ENCODE results near the gene PTPRN2. TPM values are rescaled to one million over a fixed set of nuclear protein-coding genes. Genes with fewer than 3 reads are reported as not detected.
"Not testable (repeated sequence)": the region's sequence is repeated elsewhere in the genome, so short reads cannot be mapped to it uniquely, and the experiment has no call there.

Gene PTPRN2
- polyA plus RNA-seq, 3 donors from 2014 or later: 1.9 to 3.7 (median 2.2) TPM

DNA sequence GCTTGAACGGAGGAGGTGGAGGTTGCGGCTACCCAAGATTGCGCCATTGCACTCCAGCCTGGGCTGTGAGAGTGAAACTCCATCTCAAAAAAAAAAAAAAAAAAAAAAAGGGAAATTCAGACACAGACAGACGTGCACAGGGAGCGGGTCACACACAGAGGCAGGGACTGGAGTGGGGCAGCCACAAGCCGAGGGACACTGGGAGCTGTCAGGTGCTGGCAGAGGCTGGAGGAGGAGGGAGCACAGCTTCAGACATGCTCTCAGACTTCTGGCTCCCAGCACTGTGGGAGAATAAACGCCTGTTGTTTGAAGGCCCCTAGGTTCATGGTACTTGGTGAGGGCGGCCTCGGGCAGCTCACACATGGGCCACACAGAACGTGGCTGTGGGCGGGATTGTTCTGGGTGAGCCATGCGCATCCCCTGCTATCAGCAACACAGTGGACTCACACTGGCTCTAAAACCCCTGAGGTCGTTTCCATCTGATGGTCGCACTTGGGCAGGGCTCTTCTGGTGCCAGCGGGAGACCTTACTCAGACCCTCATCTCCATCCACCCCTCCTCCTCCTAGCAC lies 874.9 kb downstream of the PTPRN2 start:
- Mint-ChIP-seq H3K9me3 (no peaks in the 10 kb centered on the region), H3K4me1 (no peaks in the 10 kb centered on the region), H3K27me3 (ENCODE audit: low read depth in 3 of 3) (no peaks in the 10 kb centered on the region), H3K27ac (no peak overlapping the region), H3K4me3 (no peak overlapping the region), H3K36me3 (no peaks in the 10 kb centered on the region)
- no peak for DNase-seq

DNA sequence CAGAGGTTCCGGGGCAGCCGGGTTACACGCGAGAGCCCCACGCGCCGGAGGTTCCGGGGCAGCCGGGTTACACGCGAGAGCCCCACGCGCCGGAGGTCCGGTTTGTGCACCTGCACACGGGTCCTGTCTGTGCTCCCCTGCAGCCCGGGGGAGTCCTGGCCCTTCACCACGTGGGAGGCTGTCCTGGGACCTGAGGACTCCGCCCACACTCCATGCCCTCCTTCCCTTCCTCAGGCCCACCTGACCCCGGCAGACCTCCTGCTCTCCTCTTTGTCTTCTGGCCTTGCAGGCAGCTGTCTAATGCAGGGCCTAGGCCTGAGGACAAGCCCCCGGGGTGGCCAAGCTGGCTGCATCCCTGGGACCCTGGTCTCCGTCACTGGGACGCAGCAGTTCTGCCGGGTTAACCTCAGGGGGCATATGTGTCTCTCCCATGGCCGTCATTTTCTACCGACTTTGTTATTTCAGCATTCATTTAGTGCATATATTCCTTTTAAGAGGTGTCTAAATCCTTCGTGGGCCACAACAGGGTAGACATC lies 876.2 kb downstream of the PTPRN2 start:
- Mint-ChIP-seq H3K36me3 (no peaks in the 10 kb centered on the region), H3K27ac (no peak overlapping the region), H3K4me1 (no peaks in the 10 kb centered on the region), H3K4me3 (no peak overlapping the region), H3K27me3 (ENCODE audit: low read depth in 3 of 3) (peaks cover 0 to 2% (median 0%) of the 10 kb centered on the region in 3 donors), H3K9me3 (no peaks in the 10 kb centered on the region)
- no peak for DNase-seq

DNA sequence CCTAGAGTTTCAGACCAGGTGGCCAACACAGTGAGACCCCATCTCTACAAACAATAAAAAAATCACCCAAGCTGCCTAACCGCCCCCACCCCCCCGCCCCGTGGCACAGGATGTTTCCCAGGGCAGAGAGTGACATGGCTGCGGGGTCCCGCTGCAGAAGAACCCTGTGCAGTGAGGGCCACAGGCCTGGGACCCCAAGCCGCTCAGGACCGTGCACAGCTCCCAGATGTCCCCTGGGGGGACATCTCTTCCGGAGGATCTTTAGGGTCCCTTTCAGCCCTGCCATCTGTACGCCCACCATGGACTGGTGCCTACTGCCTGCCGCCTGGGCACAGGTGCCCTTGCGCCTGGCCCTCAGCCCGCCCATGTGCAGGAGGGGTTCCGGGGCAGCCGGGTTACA lies 877.2 kb downstream of the PTPRN2 start:
- no peaks in the 10 kb centered on the region for H3K4me1 Mint-ChIP-seq
- no peak overlapping the region for H3K4me3 Mint-ChIP-seq
- no peaks in the 10 kb centered on the region for H3K36me3 Mint-ChIP-seq
- peaks cover 0 to 2% (median 0%) of the 10 kb centered on the region in 3 donors for H3K27me3 Mint-ChIP-seq (ENCODE audit: low read depth in 3 of 3)
- no peaks in the 10 kb centered on the region for H3K9me3 Mint-ChIP-seq
- no peak for DNase-seq
- H3K27ac Mint-ChIP-seq: no peak overlapping the region

DNA sequence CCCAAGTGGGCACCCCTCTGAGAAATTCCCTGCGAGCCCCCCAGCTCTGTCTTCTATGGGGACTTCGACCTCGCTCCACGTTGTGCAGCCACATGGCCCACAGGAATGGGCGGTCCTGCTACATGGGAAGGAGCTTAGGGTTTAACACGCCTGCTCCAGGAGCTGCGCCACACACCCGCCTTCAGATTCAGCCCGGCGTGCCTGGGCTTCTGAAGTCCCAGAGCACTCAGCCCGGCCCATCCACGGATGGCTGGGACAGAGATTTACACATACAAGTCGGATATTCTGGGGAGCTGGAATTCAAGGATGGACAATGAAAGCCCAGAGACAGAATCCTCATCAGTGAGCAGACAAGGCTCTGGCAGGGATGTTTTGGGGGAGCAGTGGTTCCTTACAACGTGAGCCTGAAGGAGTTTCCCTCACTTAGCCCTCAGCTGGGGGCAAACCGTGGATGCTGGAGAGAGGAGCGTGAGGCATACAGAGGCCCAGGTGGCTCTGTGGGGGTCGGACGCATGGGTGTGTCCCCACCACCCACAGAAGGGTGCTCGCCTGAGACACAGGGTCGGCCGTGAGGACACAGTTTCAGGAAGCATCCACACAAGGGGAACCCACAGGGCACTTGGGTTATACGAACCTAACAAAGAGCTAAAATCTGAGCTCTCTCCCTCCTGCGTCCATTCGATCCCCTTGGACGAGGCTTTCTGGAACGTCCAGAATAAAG lies 877.9 kb downstream of the PTPRN2 start:
- no peak for DNase-seq
- H3K4me3 Mint-ChIP-seq: no peak overlapping the region
- no peak overlapping the region for H3K27ac Mint-ChIP-seq
- no peaks in the 10 kb centered on the region for H3K4me1 Mint-ChIP-seq
- H3K27me3 Mint-ChIP-seq (ENCODE audit: low read depth in 3 of 3): peaks cover 0 to 2% (median 0%) of the 10 kb centered on the region in 3 donors
- H3K36me3 Mint-ChIP-seq: no peaks in the 10 kb centered on the region
- no peaks in the 10 kb centered on the region for H3K9me3 Mint-ChIP-seq

DNA sequence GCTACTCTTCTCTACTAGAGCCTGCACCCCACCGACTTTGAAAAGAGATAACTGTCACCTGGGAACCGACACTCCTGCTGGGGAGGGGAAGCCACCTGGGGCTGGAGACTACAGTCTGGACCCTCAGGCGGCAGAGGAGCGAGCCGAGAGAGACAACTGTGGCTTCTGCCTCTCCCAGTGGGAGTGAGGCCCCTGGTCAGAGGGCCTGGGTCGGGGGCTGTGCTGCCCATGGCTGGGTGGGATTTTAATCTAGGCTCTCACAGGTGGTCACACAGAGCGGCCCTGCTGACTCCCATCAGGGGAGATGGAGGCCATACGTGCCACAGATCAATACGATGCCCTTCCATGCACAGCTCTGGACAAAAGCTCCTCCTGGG lies 878.7 kb downstream of the PTPRN2 start:
- Mint-ChIP-seq H3K27ac (no peak overlapping the region), H3K9me3 (no peaks in the 10 kb centered on the region), H3K4me1 (no peaks in the 10 kb centered on the region), H3K4me3 (no peak overlapping the region), H3K27me3 (ENCODE audit: low read depth in 3 of 3) (peaks cover 0 to 2% (median 0%) of the 10 kb centered on the region in 3 donors), H3K36me3 (no peaks in the 10 kb centered on the region)
- DNase-seq: no peak

DNA sequence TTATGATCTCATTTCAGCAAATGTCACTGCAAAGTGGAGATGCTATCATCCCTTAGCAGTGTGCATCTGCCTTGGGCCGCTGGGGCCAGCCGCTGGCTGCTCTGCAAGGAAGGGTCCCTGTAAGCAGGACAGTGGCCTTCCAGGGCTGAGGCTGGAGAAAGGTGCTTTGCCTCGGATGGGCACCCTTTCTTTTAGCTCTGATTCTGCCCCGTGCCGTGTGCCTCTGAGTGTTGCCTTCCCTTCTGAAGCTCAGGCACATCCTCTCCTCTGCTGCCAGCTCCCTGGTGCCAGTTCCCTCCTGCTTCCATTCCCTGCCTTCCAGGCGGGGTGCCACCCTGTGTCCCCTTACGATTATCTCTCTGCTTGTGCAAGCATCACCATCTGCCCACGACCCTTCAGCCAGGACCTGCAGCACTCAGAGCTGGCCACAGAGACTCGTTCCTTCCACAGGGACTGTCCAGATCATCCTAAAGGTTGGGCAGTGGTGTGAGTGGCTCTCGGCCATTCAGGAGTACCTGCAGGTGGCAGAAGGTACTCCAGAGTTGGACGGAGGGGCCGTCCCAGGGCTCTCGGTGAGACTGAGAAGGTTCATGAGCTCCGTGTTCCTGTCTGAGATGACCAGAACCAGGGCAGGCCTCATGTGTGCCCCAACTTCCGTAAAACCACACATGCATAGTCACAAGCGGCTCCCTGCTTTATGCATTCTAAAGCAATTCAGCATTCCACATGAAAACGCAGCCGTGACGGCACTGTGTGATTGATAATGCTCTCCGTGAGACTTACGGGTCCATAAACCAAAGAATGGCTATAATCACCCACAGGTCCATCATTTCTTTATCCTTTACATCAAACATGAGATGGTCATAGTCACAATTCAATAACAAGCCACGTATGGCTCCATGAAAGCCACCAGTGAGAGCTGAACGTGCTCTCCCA lies 879.4 kb downstream of the PTPRN2 start:
- no peaks in the 10 kb centered on the region for H3K4me1 Mint-ChIP-seq
- H3K27me3 Mint-ChIP-seq (ENCODE audit: low read depth in 3 of 3): peaks cover 0 to 3% (median 2%) of the 10 kb centered on the region in 3 donors
- no peaks in the 10 kb centered on the region for H3K36me3 Mint-ChIP-seq
- H3K27ac Mint-ChIP-seq: no peak overlapping the region
- no peaks in the 10 kb centered on the region for H3K9me3 Mint-ChIP-seq
- no peak for DNase-seq
- H3K4me3 Mint-ChIP-seq: no peak overlapping the region

DNA sequence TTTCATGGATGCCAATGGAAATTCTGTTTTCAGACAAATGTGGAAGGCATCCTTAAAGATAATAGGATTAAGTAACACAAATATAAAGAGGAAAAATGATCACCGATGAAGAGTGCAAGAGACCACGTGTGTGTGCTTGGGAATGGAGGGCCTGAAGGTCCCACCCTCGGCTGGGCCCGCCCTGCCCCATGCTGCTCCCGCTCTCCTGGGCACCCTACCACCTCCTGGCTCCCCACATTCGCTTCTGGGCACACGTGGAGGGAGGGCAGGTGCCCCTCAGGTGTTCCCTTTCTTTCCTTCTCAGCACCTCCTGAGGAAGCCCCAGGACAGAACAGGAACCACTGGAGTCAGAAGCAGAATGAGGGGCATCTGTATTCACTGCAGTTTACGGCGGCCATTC lies 883.3 kb downstream of the PTPRN2 start:
- Mint-ChIP-seq H3K4me1 (no peaks in the 10 kb centered on the region), H3K27ac (no peak overlapping the region), H3K27me3 (ENCODE audit: low read depth in 3 of 3) (peaks cover 0 to 3% (median 2%) of the 10 kb centered on the region in 3 donors), H3K36me3 (no peaks in the 10 kb centered on the region), H3K9me3 (no peaks in the 10 kb centered on the region), H3K4me3 (no peak overlapping the region)
- DNase-seq: no peak

DNA sequence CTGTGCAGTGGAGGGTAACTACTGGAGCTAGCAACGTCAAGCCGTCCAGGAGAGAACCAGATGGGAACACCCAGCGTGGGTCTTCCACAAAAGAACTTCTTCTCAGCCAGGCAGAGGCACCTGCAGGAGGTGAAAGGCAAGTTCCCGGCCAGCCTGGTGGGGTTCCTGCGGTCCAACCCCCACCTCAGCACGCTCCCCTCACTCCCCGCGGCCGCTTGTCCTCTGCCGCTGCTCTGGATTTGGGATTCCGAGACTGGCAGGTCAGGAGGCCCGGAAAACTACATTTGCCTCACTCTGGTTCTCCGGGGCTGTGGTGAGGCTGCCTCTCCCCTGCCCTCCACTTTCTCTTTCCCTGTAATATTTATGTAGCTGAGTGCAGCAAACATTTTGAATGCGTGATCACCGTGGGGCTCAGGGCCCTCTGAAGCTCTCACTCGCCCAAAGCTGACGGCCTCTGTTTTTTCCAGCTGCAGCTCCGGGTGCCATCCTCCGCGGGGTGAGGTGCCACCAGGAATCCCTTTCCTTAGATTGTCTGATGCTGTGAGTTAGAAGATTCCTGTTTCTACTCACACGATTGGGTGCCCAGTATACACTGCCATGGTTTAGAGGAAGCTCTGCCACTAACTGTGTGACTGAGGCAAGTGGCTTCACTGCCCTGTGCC lies 884.0 kb downstream of the PTPRN2 start:
- peaks cover 0 to 3% (median 2%) of the 10 kb centered on the region in 3 donors for H3K27me3 Mint-ChIP-seq (ENCODE audit: low read depth in 3 of 3)
- no peaks in the 10 kb centered on the region for H3K9me3 Mint-ChIP-seq
- H3K27ac Mint-ChIP-seq: no peak overlapping the region
- no peaks in the 10 kb centered on the region for H3K36me3 Mint-ChIP-seq
- H3K4me3 Mint-ChIP-seq: no peak overlapping the region
- no peaks in the 10 kb centered on the region for H3K4me1 Mint-ChIP-seq
- DNase-seq: no peak

DNA sequence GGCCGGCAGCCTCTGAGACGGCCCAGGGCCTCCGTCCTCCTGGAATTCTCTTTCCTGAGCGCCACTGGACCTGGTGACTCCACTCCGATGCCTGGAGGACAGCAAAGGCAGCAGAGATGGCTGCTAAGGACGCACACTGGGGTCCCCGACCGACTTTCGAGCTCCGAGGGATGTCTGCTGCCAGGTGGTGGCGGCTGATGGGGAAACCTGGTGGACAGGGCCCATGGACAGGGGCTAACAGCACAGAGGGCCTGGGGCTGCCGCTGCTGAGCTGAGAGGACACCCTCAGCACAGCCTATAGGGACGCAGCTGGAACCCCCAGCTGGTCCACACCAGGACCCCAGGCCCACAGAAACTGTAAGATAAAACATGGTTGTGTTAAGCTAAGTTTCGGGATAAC lies 884.5 kb downstream of the PTPRN2 start:
- no peak for DNase-seq
- Mint-ChIP-seq H3K9me3 (no peaks in the 10 kb centered on the region), H3K27ac (no peak overlapping the region), H3K4me1 (no peaks in the 10 kb centered on the region), H3K27me3 (ENCODE audit: low read depth in 3 of 3) (peaks cover 0 to 3% (median 2%) of the 10 kb centered on the region in 3 donors), H3K4me3 (no peak overlapping the region), H3K36me3 (no peaks in the 10 kb centered on the region)

DNA sequence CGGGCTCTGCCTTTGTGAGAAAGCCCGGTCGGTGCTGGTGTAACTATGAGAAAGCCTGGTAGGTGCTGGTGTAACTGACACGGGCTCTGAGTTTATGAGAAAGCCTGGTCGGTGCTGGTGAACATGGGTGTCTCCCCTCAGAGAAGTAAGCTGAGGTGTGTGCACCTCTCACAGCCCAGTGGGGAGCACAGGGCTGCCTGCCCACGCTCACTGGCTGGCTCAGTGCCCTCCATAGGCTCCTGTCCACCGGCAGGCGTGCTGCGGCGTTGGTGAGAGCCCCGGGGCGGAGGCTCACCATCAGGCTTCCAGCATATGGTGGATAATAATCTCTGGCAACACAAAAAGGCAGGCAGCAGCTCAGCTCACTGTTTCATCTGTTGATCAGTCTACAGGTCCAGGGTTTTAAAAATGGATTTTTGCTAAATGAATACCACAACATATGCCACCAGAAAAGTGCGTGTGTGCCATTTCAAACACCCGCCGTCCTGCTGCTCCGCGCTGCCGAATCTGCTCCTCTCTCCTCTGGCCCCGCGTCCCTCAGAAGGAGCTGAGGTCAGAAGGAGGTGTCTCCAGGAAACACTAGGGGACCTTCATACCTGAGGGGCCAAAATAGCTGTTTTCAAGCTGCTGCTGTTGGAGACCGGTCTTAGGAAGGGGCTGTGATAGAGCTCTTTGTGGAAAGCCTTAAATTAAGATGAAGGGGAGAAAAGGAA lies 885.2 kb downstream of the PTPRN2 start:
- no peaks in the 10 kb centered on the region for H3K36me3 Mint-ChIP-seq
- no peak overlapping the region for H3K4me3 Mint-ChIP-seq
- H3K27ac Mint-ChIP-seq: no peak overlapping the region
- H3K4me1 Mint-ChIP-seq: no peaks in the 10 kb centered on the region
- no peaks in the 10 kb centered on the region for H3K9me3 Mint-ChIP-seq
- DNase-seq: no peak
- peaks cover 0 to 4% (median 3%) of the 10 kb centered on the region in 3 donors for H3K27me3 Mint-ChIP-seq (ENCODE audit: low read depth in 3 of 3)

DNA sequence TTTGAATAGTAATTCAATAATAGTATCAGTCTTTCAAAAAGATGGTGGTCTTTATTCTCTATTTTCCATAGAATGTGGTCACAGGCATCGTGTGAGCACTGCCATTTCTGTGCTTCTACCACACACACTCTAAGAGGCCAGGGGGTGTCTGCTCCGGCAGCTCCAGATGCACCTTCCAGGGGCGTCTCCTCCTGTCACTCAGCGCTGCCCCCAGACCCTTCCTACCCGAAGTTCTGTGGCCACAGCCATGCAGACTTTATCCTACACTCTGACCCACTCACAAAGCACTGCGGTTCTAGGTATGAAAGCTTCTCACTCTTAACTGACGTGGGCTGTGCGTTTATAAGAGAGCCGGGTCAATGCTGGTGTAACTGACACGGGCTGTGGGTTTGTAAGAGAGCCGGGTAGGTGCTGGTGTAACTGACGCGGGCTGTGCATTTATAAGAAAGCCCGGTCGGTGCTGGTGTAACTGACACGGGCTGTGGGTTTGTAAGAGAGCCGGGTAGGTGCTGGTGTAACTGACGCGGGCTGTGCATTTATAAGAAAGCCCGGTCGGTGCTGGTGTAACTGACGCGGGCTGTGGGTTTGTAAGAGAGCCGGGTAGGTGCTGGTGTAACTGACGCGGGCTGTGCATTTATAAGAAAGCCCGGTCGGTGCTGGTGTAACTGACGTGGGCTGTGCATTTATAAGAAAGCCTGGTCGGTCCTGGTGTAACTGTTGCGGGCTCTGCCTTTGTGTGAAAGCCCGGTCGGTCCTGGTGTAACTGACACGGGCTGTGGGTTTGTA lies 886.0 kb downstream of the PTPRN2 start:
- H3K27me3 Mint-ChIP-seq (ENCODE audit: low read depth in 3 of 3); H3K27ac Mint-ChIP-seq; H3K4me3 Mint-ChIP-seq; H3K9me3 Mint-ChIP-seq; DNase-seq; H3K4me1 Mint-ChIP-seq; H3K36me3 Mint-ChIP-seq: not testable (repeated sequence)

DNA sequence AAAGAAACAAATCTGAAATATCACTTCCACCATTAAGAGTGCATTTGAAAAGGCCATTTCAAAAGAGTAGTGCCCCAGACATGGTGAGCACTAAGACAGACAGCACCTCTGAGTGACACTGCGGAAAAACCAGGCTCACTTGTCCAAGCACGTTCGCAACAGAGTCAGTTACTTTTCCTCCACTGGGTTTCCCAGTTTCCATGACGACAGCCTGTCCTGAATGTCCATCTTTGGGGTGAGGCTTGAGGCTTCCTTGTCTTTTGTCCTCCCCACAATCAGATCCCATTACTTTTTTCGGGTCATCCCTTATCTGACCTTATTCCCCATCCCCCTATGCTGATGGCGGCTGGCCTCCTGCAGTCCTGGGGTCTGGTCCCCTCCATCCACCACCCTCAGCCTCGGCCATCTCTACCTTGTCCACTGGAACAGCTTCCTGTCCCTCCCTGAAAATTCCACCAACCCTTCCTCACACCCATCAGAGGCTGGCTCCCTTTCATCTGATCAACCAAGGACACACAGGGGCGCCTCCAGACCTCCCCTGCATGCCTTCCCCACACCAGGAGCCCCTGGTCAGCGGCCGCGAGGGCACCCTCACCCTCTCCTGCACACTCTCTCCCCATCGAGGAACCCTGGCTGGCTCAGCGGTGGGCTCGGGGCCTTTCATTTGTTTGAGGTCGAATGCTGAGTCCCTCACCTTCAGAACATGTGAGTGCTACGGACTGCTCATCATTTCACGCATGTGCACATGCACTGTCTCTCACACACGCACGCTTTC lies 887.2 kb downstream of the PTPRN2 start:
- Mint-ChIP-seq H3K36me3 (no peaks in the 10 kb centered on the region), H3K27ac (no peak overlapping the region), H3K4me3 (no peak overlapping the region), H3K9me3 (no peaks in the 10 kb centered on the region), H3K4me1 (no peaks in the 10 kb centered on the region), H3K27me3 (ENCODE audit: low read depth in 3 of 3) (peaks cover 0 to 3% (median 2%) of the 10 kb centered on the region in 3 donors)
- no peak for DNase-seq
